AG09319 (cell line): ENCODE results near the gene ACCSL.

ENCODE experiments used
- DNase-seq: peaks from one replicate; pipeline ENCODE4 v3.0.0-alpha.2; 2010; ENCODE audit warnings: low read depth; ENCODE audit errors: extremely low read depth
- TF ChIP-seq, protein P1 (sequence below): IDR thresholded peaks from 2 replicates; pipeline ENCODE4 v1.5.1; 2011; ENCODE audit warnings: low read depth, mild to moderate bottlenecking, inconsistent platforms, low read length, moderate library complexity

Gene ACCSL

DNA sequence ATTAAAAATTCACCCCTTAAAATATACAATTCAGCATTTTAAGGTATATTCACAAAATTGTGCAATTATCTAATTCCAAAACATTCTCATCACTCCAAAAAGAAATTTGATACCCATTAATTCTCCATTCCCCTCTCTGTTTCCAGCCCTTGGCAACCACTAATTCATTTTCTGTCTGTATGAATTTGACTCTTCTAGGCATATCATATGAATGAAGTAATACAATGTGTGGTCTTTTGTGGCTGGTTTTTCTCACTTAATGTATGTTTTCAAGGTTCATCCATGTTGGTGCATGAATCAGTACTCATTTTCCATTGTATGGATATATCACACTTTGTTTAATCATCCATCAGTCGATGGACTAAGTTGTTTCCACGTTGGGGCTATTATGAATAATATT lies 29.0 kb upstream of the ACCSL start:
- TF ChIP-seq, protein P1, sequence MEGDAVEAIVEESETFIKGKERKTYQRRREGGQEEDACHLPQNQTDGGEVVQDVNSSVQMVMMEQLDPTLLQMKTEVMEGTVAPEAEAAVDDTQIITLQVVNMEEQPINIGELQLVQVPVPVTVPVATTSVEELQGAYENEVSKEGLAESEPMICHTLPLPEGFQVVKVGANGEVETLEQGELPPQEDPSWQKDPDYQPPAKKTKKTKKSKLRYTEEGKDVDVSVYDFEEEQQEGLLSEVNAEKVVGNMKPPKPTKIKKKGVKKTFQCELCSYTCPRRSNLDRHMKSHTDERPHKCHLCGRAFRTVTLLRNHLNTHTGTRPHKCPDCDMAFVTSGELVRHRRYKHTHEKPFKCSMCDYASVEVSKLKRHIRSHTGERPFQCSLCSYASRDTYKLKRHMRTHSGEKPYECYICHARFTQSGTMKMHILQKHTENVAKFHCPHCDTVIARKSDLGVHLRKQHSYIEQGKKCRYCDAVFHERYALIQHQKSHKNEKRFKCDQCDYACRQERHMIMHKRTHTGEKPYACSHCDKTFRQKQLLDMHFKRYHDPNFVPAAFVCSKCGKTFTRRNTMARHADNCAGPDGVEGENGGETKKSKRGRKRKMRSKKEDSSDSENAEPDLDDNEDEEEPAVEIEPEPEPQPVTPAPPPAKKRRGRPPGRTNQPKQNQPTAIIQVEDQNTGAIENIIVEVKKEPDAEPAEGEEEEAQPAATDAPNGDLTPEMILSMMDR, result no peak
- DNase-seq, result no peak

- no peak for DNase-seq
- TF ChIP-seq, protein P1, result no peak
These were observed 22.8 kb upstream of the ACCSL start for GRCh38 chr11:44024977-44025376.

GRCh38 chr11:44025727-44026126 lies 22.1 kb upstream of the ACCSL start:
- TF ChIP-seq, protein P1, result no peak
- DNase-seq, result no peak

GRCh38 chr11:44028401-44028800 lies 19.4 kb upstream of the ACCSL start:
- DNase-seq, result no peak
- TF ChIP-seq, protein P1, result no peak

DNA sequence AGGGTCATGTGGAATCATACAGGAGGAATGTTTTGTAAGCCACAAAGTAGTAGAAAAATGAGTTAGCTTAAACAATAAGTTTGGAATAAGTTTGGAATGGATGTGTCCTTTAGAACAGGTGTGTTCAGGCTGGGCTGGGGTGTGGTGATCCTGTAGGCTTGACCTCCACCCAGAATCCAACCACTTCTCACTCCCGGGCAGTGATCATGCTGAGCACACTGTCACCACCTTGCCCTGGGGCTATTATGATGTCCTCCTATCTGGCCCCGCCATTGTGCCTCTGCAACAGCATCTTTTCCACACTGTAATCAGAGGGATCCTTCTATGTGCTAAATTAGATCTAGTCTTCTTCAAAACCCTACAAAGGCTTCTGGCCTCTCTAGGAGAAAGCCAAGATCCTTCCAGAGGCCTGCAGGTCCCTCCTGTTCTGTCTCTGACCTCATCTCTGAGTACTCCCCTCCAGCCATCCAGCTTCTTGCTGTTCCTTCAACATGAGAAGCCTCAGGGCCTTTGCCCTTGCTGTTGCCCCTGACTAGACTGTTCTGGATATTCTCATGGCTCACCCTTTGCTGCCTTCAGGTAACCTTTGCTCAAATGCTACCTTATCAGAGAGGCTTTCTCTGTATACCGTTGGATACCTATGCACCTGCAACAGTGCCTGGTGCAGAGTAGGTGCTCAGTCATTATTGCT lies 18.8 kb upstream of the ACCSL start:
- TF ChIP-seq, protein P1, result no peak
- DNase-seq, result no peak

DNA sequence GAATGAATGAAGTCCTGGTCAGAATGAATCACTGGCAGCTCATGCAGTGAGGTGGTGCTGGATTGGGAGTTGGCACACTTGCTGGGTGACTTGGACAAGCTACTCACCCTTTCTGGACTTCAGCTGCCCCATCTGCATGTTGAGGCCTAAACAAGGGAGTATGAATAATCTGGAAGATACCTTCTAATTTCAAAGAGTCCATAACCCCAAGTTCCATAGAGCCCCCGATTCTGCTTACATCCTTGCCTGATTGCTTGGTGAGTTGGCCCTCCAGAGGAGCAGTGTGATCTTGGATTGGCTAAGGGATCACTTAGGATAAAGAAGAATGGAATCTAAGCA lies 18.3 kb upstream of the ACCSL start:
- DNase-seq, result no peak
- TF ChIP-seq, protein P1, result no peak

DNA sequence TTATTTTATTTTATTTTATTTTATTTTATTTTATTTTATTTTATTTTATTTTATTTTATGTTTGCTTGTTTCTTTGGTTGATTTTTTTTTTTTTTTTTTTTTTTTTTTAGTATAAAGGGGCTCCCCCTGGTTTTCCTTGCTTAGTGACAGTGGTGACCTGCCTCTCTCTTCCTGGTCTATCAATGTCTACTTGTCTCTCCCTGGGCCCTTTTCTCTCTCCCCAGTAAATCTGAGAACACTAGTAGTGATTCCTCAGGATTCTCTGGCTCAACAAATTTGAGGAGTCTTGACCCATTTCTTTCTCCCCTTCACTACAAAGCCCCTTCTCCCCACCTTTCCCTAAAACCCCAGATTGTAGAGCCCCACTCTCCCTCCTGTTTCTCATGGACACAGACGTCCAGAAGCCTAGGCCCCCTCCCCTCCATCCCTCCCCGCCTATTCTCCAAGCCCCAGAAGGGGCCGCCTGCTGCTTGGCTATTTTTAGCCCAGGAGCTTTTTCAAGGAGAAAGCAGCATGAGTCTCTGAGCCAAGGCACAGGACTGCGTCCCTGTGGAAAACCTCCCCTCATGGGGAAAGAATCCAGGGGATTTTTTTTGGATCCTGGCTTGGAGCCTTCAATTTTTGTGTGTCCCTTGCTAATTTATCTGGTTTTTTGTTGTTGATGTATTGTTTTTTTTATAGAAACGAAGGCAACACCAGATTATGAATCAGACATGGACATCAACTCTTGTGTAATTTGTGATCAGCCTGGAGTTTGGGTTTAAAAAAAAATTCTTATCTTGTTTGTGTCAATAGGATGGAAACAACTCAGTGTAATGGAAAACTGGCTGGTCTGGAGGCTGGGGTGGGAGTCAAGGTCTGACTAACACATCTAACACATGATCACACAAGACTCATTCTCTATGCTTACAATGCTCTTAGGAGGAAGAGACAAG lies 17.5 kb upstream of the ACCSL start:
- no peak for DNase-seq
- TF ChIP-seq, protein P1, result no peak
